Melanocyte of skin (primary cell): ENCODE data around the gene RSPH6A. TPM values are rescaled to one million over a fixed set of nuclear protein-coding genes. Genes with fewer than 3 reads are reported as not detected.

Source experiments
- total RNA-seq, 2 donors: library from RNA; depleted of rRNA; stranded (reverse); fragments of >200 nt; gene quantifications; 2 replicates each; pipeline ENCODE4 v1.2.3, GENCODE V29; 2012

The RSPH6A gene
- total RNA-seq, result under 1 TPM in 1 of 2 donors, not detected in 1; 0.34 TPM

DNA sequence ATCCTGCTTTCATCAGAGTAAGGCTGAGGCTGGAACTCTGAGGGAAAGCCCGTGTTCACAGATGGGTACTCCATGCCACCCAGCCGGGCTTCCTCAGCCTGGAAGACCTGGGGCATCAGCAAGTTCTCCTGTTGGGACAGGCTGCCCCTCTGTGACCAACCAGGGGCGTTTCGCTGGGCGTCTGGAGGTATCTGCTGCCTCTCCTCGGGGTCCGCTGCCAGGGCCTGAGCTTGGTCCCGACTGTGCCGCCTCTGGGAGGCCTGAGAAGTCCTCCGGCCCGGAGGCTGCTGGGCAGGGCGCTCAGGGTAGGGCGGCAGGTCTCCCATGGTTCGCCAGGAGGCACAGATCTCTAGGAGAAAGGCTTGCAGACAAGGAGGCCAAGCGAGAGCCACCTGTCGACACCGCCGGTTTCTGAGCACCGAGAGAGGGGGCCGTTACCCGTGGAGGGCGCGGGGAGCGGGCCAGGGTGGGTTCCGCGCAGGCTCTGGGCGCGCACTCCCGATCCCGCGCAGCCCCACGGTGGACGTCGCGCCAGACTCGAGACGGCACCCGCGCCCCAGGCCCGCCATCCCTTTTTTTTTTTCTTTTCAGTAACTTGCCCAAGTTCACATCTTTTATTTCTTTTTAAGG, at the start of gene RSPH6A:
Gene RSPH6A (minus strand): TSS at position 458 of the 630 bp plus-strand sequence. CDS start 132 bp downstream, at position 326.

DNA sequence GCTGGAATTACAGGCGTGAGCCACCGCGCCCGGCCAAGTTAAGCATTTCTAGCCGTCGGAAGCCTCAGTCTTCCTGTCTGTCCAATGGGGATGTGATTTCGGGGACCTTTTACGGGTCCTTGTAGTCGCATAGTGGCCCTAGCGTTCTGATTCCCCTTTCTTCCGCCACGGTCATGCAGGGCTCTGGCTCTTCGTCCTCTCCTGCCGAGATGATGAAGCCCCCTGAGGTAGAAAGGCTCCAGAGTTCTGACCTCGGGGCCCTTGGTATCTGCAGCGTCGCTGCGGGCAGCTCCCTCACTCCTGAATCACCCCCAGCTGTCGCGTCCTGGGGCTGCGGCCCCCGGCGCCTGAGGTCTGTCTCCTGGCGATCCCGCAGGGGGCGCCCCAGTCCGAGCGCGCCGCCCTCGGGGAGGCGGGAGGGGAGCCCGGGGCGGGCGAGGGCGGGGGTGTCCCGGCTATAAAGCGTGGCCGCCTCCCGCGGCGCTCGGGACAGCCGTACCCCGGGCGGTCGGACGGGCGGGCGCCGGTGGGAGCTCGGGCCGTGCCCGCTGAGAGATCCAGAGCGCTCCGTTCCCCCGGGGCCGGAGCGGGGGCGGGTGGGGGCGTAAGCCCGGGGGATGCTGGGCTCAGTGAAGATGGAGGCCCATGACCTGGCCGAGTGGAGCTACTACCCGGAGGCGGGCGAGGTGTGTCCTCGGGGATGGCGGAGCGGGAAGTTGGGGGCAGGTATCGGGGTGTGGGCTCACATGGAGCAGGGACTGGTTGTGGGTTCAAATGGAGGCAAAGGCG, 48.9 kb upstream of the RSPH6A start, which contains the start of gene FOXA3:
Gene FOXA3 (plus strand): TSS at position 487 of the 789 bp plus-strand sequence. CDS start 131 bp downstream, at position 618.

DNA sequence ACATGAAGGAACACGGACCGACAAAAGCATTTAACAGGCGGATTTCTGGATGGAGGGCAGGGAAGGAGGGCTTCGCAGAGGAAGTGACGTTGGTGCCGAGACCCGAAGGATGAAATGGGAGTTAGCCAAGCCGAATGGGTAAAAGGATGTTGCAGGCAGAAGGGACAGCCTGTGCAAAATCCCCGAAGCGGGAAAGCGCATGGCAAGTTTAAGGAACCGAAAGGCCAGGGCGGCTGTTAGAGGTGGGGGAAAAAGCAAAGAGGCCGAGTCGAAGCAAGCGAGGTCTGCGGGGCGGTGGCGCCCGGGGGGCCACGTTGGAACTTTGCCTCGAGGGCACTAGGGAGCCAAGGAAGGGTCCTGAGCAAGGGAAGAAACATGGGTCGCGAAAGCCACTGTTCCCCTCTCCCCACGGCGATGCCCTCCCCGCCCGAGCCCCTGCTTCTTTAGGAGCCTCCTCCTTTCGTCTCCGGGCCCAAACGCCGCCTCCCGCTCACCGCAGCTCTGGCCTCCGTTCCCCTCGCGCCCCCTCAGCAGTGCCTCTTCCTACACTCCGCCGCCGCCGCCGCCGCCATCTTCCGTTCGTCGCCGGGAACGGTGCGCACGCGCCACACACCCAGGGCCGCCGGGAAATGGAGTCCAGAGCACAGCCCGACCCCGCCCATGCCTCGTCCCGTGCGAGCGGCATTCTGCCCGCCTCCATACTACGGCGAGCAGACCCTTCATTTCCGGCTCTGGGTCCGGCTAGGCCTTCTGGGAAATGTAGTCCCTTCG, 47.6 kb upstream of the RSPH6A start, which contains the start of gene SYMPK:
Gene SYMPK (minus strand): TSS at position 584 of the 771 bp plus-strand sequence. CDS start 8,652 bp downstream, outside the sequence.

DNA sequence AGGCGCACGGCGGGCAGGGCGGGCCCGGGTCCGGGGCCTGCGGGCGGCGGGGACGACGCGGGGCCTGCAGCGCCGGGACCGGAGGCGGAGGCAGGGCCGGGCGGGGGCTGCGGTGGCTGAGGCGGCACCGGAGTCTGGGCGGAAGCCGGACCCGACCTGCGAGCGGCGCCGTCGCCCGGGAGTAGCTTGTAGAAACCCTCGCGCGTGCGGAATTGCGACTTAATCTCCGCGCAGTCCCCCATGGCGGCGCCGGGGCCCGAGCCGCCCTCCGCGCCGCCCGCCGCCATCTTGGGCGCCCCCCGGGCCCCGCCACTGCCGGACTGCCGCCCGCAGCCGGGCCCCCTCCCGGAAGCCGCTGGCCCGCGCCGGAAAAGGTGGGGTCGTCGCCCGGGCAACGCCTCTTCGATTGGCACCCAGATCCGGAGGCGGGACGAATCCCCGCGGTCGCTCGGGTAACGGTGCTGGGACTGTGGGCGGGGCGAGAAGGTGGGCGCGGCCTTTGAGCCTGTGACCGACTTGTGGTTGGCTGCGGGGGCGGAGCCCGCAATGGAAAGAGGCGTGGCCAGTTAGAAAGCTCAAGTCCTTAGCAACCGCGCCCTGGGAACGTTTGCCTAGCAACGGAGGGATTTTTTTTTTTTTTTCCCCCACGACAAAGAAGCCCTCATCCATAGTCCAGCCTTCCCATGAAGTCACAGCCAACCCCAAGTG, 22.5 kb downstream of the RSPH6A start, which contains the start of gene DMWD:
Gene DMWD (minus strand): TSS at position 376 of the 708 bp plus-strand sequence. CDS start 89 bp downstream, at position 287.

DNA sequence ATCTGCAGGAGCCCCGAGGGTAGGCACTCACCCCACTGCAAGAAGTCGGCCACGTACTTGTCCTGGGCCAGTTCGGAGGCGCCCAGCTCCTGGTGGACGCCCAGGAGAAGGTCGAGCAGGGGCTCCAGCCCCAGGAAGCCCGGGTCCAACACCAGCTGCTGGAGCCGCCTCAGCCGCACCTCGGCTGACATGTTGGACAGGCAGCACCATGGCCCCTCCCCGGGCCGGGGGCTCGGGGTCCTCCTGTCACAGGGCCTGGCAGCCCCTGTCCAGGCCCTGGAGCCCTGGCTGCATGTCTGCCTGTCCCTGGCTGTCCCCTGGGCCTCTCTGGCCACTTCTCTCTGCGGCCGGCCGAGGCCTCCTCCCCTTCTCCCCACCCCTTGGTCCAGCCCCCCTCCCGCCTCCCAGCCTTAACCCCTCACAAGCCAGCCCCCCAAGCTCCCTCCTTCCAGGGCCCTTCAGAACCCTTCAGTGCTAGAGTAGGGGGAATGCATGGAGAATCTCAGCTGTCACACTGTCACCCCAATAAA, 32.9 kb downstream of the RSPH6A start, which contains the start of gene DMPK:
Gene DMPK (minus strand): TSS at position 329 of the 530 bp plus-strand sequence. CDS start 138 bp downstream, at position 191.

DNA sequence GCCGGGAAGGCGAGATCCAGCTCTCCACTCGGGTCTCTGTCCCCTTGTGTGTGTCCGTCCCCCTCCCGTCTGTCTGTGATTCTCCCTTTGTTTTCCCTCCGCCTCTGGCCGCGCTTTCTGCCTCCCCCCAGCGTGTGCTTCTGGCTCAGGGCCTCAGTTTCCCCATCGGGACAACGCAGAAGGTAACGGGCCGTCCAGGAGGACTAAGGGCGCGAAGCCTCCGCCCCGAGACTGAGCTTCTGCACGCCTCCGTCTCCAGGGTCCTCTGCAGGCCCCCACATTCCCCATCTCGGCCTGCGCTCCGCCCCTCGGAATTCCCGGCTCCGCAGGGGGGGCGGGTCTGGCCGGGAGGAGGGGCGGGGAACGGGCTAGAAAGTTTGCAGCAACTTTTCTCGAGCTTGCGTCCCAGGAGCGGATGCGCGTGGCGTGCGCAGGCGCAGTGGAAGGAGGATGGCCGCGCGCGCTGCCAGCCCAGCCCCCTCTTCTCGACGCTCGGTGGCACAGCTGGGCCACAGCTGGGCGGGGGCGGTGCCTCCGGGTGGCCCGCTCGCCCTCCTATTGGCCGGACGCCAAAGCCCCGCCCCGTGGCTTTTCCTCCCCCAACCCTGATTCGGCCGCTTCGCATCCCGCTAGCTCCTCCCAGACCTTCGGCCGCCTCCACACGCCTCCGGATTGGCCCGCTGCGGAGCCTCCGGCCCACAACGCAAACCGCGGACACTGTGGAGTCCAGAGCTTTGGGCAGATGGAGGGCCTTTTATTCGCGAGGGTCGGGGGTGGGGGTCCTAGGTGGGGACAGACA, 45.9 kb downstream of the RSPH6A start, which contains the start of gene SIX5:
Gene SIX5 (minus strand): TSS at position 269 of the 799 bp plus-strand sequence. CDS start 408 bp downstream, outside the sequence.

Other genes with a start within 250 kb of the RSPH6A start
- gene OPA3, start 230.5 kb downstream of the RSPH6A start, total RNA-seq, result 10 to 100 TPM in 1 of 2 donors, 1 to 10 TPM in 1; 9.7 to 11.0 TPM
- under 1 TPM in 1 of 2 donors, not detected in 1; under 0.01 TPM for gene GPR4, start 213.1 kb downstream of the RSPH6A start, total RNA-seq
- gene EML2, start 175.9 kb downstream of the RSPH6A start, total RNA-seq, result 10 to 100 TPM; 58.9 to 64.0 TPM
- gene GIPR, start 147.1 kb downstream of the RSPH6A start, total RNA-seq, result under 1 TPM in 1 of 2 donors, not detected in 1; under 0.01 TPM
- 100 to 1,000 TPM; 193 to 358 TPM for gene SNRPD2, start 123.4 kb downstream of the RSPH6A start, total RNA-seq
- 10 to 100 TPM; 45.6 to 52.3 TPM for gene QPCTL, start 122.6 kb downstream of the RSPH6A start, total RNA-seq
- 1 to 10 TPM; 5.9 to 7.7 TPM for gene FBXO46, start 84.4 kb downstream of the RSPH6A start, total RNA-seq
- gene MEIOSIN, start 81.9 kb downstream of the RSPH6A start, total RNA-seq, result not detected
- gene SIX5, start 46.1 kb downstream of the RSPH6A start, total RNA-seq, result 1 to 10 TPM; 5.5 to 6.0 TPM
- 1 to 10 TPM; 8.3 to 8.9 TPM for gene DMPK, start 32.8 kb downstream of the RSPH6A start, total RNA-seq
- 10 to 100 TPM; 30.6 to 37.6 TPM for gene DMWD, start 22.5 kb downstream of the RSPH6A start, total RNA-seq
- 10 to 100 TPM; 39.6 to 44.0 TPM for gene SYMPK, start 47.8 kb upstream of the RSPH6A start, total RNA-seq
- gene FOXA3, start 49.0 kb upstream of the RSPH6A start, total RNA-seq, result not detected
- 10 to 100 TPM; 23.6 to 31.0 TPM for gene IRF2BP1, start 70.8 kb upstream of the RSPH6A start, total RNA-seq
- 1 to 10 TPM; 1.3 to 2.1 TPM for gene MYPOP, start 87.3 kb upstream of the RSPH6A start, total RNA-seq
- not detected for gene NANOS2, start 99.5 kb upstream of the RSPH6A start, total RNA-seq
- gene NOVA2, start 158.6 kb upstream of the RSPH6A start, total RNA-seq, result not detected
- 1 to 10 TPM; 6.3 to 6.9 TPM for gene CCDC61, start 180.2 kb upstream of the RSPH6A start, total RNA-seq
- gene PGLYRP1, start 207.7 kb upstream of the RSPH6A start, total RNA-seq, result not detected
- gene IGFL4, start 225.7 kb upstream of the RSPH6A start, total RNA-seq, result under 1 TPM; 0.33 to 0.69 TPM